ENCODE data around the gene BPIFB4.

DNA sequence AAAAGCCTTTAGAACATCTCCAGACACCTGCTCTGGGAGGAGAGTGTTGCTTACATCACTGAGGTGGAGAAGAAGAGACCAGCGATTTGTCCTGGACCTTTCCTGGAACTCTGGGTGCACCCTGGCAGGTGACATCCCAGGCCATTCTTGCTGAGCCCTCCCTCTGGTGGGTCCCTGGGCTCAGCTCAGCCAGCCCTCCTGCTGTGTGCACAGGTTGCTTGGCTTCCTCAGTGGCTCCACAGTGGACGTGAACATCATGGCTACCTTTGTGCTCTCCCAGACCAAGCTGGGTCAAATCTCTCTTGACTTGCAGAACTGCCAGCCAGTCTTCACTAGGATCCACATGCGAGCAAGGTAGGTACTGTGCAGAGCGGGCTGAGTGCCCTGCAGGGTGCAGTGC, 68.6 kb downstream of the BPIFB4 start:
- TF ChIP-seq, protein P1, sequence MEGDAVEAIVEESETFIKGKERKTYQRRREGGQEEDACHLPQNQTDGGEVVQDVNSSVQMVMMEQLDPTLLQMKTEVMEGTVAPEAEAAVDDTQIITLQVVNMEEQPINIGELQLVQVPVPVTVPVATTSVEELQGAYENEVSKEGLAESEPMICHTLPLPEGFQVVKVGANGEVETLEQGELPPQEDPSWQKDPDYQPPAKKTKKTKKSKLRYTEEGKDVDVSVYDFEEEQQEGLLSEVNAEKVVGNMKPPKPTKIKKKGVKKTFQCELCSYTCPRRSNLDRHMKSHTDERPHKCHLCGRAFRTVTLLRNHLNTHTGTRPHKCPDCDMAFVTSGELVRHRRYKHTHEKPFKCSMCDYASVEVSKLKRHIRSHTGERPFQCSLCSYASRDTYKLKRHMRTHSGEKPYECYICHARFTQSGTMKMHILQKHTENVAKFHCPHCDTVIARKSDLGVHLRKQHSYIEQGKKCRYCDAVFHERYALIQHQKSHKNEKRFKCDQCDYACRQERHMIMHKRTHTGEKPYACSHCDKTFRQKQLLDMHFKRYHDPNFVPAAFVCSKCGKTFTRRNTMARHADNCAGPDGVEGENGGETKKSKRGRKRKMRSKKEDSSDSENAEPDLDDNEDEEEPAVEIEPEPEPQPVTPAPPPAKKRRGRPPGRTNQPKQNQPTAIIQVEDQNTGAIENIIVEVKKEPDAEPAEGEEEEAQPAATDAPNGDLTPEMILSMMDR (IDR thresholded peaks at IDR 0.05; ENCODE audit: low read length) = no peak
- no peak for TF ChIP-seq EZH2phosphoT487 (IDR thresholded peaks at IDR 0.05; ENCODE audit: low read length)
